Progenitor cell of endocrine pancreas (in vitro differentiated cells): Measurements from ENCODE around the gene EPN2. TPM values are rescaled to one million over a fixed set of nuclear protein-coding genes. Genes with fewer than 3 reads are reported as not detected.
"Not testable (repeated sequence)": the region's sequence is repeated elsewhere in the genome, so short reads cannot be mapped to it uniquely, and the experiment has no call there.

Experiments used
- DNase-seq: peaks from one replicate; pipeline ENCODE4 v3.0.0; 2021; ENCODE audit warnings: low spot score; ENCODE audit not compliant: unreplicated experiment
- H3K27ac Mint-ChIP-seq: 2 replicates; pipeline ENCODE4 v1.8.0; 2021; ENCODE audit warnings: mild to moderate bottlenecking, moderate library complexity, mixed read lengths
- H3K27me3 Mint-ChIP-seq: 2 replicates; pipeline ENCODE4 v1.8.0; 2021; ENCODE audit warnings: mixed read lengths
- H3K36me3 Mint-ChIP-seq: 2 replicates; pipeline ENCODE4 v1.8.0; 2022; ENCODE audit warnings: mixed read lengths; ENCODE audit not compliant: insufficient read depth
- H3K4me1 Mint-ChIP-seq: 2 replicates; pipeline ENCODE4 v1.8.0; 2021; ENCODE audit warnings: low read depth, mixed read lengths
- H3K4me3 Mint-ChIP-seq: 2 replicates; pipeline ENCODE4 v1.8.0; 2021; ENCODE audit warnings: low read depth, mild to moderate bottlenecking, moderate library complexity, mixed read lengths
- H3K9me3 Mint-ChIP-seq: 2 replicates; pipeline ENCODE4 v1.8.0; 2021; ENCODE audit warnings: low read depth, mixed read lengths
- CTCF ChIP-seq: fragments of 200-600 bp; sonication (generic); IDR thresholded peaks from one replicate; pipeline ENCODE4 v1.5.0; 2021; ENCODE audit warnings: antibody characterized with exemption, mild to moderate bottlenecking; ENCODE audit not compliant: unreplicated experiment
- total RNA-seq: library from RNA; stranded (reverse); gene quantifications from 2 replicates; pipeline ENCODE4 v1.2.1, GENCODE V29; 2021

The EPN2 gene
- total RNA-seq, 1 donor from 2014 or later: 49.8 TPM

- not testable (repeated sequence) for H3K4me1 Mint-ChIP-seq, DNase-seq, H3K27ac Mint-ChIP-seq, H3K4me3 Mint-ChIP-seq, H3K36me3 Mint-ChIP-seq, H3K27me3 Mint-ChIP-seq, H3K9me3 Mint-ChIP-seq
These were observed 17.0 kb upstream of the EPN2 start for GRCh38 chr17:19220195-19220594.

GRCh38 chr17:19226610-19227588 is 10.3 kb upstream of the EPN2 start:
- not testable (repeated sequence) for H3K36me3 Mint-ChIP-seq, H3K27ac Mint-ChIP-seq, H3K4me1 Mint-ChIP-seq, H3K4me3 Mint-ChIP-seq, H3K27me3 Mint-ChIP-seq, DNase-seq, H3K9me3 Mint-ChIP-seq

GRCh38 chr17:19234676-19235075 is 2.5 kb upstream of the EPN2 start:
- H3K27me3 Mint-ChIP-seq, DNase-seq, H3K27ac Mint-ChIP-seq, H3K4me1 Mint-ChIP-seq, H3K36me3 Mint-ChIP-seq, H3K9me3 Mint-ChIP-seq, H3K4me3 Mint-ChIP-seq: not testable (repeated sequence)

GRCh38 chr17:19236351-19237138 is 621 bp upstream of the EPN2 start:
- H3K27ac Mint-ChIP-seq, H3K27me3 Mint-ChIP-seq, H3K9me3 Mint-ChIP-seq, H3K4me3 Mint-ChIP-seq, H3K36me3 Mint-ChIP-seq, DNase-seq: not testable (repeated sequence)
- H3K4me1 Mint-ChIP-seq: peaks cover 10% of the 10 kb centered on the region

- peak; percentile 2 for TF ChIP-seq CTCF
- Mint-ChIP-seq H3K36me3 (peaks cover 4% of the 10 kb centered on the region), H3K27me3 (no peaks in the 10 kb centered on the region), H3K9me3 (no peaks in the 10 kb centered on the region), H3K27ac (peak overlapping the region; percentile 78), H3K4me3 (peak overlapping the region; percentile 92), H3K4me1 (peaks cover 13% of the 10 kb centered on the region)
- peak; percentile 39 for DNase-seq
These were observed 412 bp downstream of the EPN2 start for GRCh38 chr17:19237389-19238166.

- H3K36me3 Mint-ChIP-seq: peaks cover 4% of the 10 kb centered on the region
- no peaks in the 10 kb centered on the region for H3K27me3 Mint-ChIP-seq
- no peaks in the 10 kb centered on the region for H3K9me3 Mint-ChIP-seq
- TF ChIP-seq CTCF: no peak
- peak overlapping the region; percentile 92 for H3K4me3 Mint-ChIP-seq
- peaks cover 17% of the 10 kb centered on the region for H3K4me1 Mint-ChIP-seq
- peak overlapping the region; percentile 89 for H3K27ac Mint-ChIP-seq
- DNase-seq: peak; percentile 26
These were observed 970 bp downstream of the EPN2 start for GRCh38 chr17:19238167-19238505.

GRCh38 chr17:19239544-19239943 is 2.4 kb downstream of the EPN2 start:
- H3K27me3 Mint-ChIP-seq: no peaks in the 10 kb centered on the region
- H3K4me3 Mint-ChIP-seq: peak overlapping the region; percentile 55
- peaks cover 4% of the 10 kb centered on the region for H3K36me3 Mint-ChIP-seq
- no peak for TF ChIP-seq CTCF
- H3K4me1 Mint-ChIP-seq: peaks cover 17% of the 10 kb centered on the region
- no peak for DNase-seq
- H3K27ac Mint-ChIP-seq: no peak overlapping the region
- no peaks in the 10 kb centered on the region for H3K9me3 Mint-ChIP-seq
